K562 (cell line): Measurements from ENCODE around the gene SLC5A11. TPM values are rescaled to one million over a fixed set of nuclear protein-coding genes. Genes with fewer than 3 reads are reported as not detected.
A peak's percentile ranks its signal among the peaks of the same experiment; 100 is the strongest.

Source experiments
- ATAC-seq: fragments of 200-7000 bp; cut with Tn5 transposase; 3 replicates; pipeline ENCODE4 v1.9.1; 2020; ENCODE audit warnings: moderate library complexity
- BruUV-seq: library from RNA; stranded (reverse); fragments of 400-500 nt; replicated peaks from 2 replicates; lab custom pipeline; 2021; lab: Mats Ljungman, UMichigan
- CTCF ChIA-PET: fragments of 300-600 bp; formaldehyde crosslinking; extraction: SDS; loops from one replicate; lab custom pipeline; 2021; ENCODE audit warnings: low intra/inter-chr PET ratio; lab: Yijun Ruan, JAX
- POLR2A ChIA-PET: fragments of 300-600, 350-650 bp; sonication (Branson Sonifier 250); formaldehyde crosslinking; extraction: SDS; loops from one replicate; lab custom pipeline; 2021; ENCODE audit warnings: antibody characterized with exemption, inconsistent platforms; lab: Yijun Ruan, JAX
- DNase-seq, 4 experiments: peaks; one replicate each; pipeline versions ENCODE4 v3.0.0 to v3.0.0-alpha.2; 2011 to 2018; ENCODE audit warnings: low spot score in 3 of 4, mixed read lengths in 3 of 4; ENCODE audit errors: extremely low read depth in 1 of 4
- FAIRE-seq: peaks from 2 replicates; lab custom pipeline; 2011; peaks lifted over from hg19 to GRCh38; lab: Jason Lieb, UNC
- H2AFZ ChIP-seq: 2 replicates; pipeline ENCODE4 v1.6.0; 2011; ENCODE audit warnings: low read depth, low read length, control low read depth, inconsistent platforms
- H3K27ac ChIP-seq: fragments of 200-600 bp; 3 replicates; pipeline ENCODE4 v1.8.0; 2011; ENCODE audit warnings: low read depth, mild to moderate bottlenecking, control low read depth, inconsistent platforms, low read length, moderate library complexity, mixed read lengths; ENCODE audit errors: extremely low read depth
- H3K27me3 ChIP-seq, 2 experiments: fragments of 300-600 bp in 1 of 2; 2 replicates in 1 of 2; 3 replicates in 1 of 2; pipeline versions ENCODE4 v1.6.0 to v1.8.0; 2011; ENCODE audit warnings: inconsistent platforms in 2 of 2, low read length in 2 of 2, mild to moderate bottlenecking in 1 of 2, mixed read lengths in 1 of 2, moderate library complexity in 1 of 2; ENCODE audit not compliant: control insufficient read depth in 2 of 2, insufficient read depth in 2 of 2
- H3K36me3 ChIP-seq: fragments of 300-600 bp; 3 replicates; pipeline ENCODE4 v1.8.0; 2011; ENCODE audit warnings: mild to moderate bottlenecking, low read length, inconsistent platforms; ENCODE audit not compliant: control insufficient read depth, insufficient read depth
- H3K4me1 ChIP-seq, 2 experiments: fragments of 200-600 bp in 1 of 2; replicated peaks in 1 of 2; 2 replicates in 1 of 2; 3 replicates in 1 of 2; pipeline versions ENCODE4 v1.5.1 to v1.8.0; 2011; ENCODE audit warnings: inconsistent platforms in 2 of 2, low read length in 2 of 2, mild to moderate bottlenecking in 1 of 2, mixed read lengths in 1 of 2, moderate library complexity in 1 of 2; ENCODE audit not compliant: control insufficient read depth in 2 of 2, insufficient read depth in 2 of 2
- H3K4me2 ChIP-seq: 2 replicates; pipeline ENCODE4 v1.6.1; 2011; ENCODE audit warnings: low read length, control low read depth, inconsistent platforms, mixed read lengths; ENCODE audit not compliant: insufficient read depth
- H3K4me3 ChIP-seq: fragments of 200-600 bp; sonication (generic), shearing (Covaris generic); 2 replicates; pipeline ENCODE4 v1.5.1; 2016; ENCODE audit warnings: control low read depth, inconsistent platforms
- H3K79me2 ChIP-seq: fragments of 200-600 bp; 3 replicates; pipeline ENCODE4 v1.8.0; 2011; ENCODE audit warnings: low read length, inconsistent platforms; ENCODE audit not compliant: control insufficient read depth, insufficient read depth
- H3K9ac ChIP-seq, 2 experiments: 2 replicates each; pipeline versions ENCODE4 v1.6.0 to v1.6.1; 2011; ENCODE audit warnings: low read depth in 2 of 2, low read length in 2 of 2, control low read depth in 1 of 2, inconsistent platforms in 1 of 2, mild to moderate bottlenecking in 1 of 2, mixed read lengths in 1 of 2; ENCODE audit not compliant: insufficient read depth in 1 of 2
- H3K9me1 ChIP-seq: one replicate; pipeline ENCODE4 v1.6.0; 2011; ENCODE audit warnings: inconsistent platforms, mild to moderate bottlenecking, low read length, moderate library complexity; ENCODE audit not compliant: control insufficient read depth, insufficient read depth
- H3K9me3 ChIP-seq: replicated peaks from 2 replicates; pipeline ENCODE4 v1.5.1; 2011; ENCODE audit warnings: low read depth, low read length, inconsistent platforms; ENCODE audit not compliant: control insufficient read depth, insufficient read depth
- H4K20me1 ChIP-seq: replicated peaks from 2 replicates; pipeline ENCODE4 v1.6.1; 2011; ENCODE audit warnings: low read length, inconsistent platforms, mixed read lengths; ENCODE audit not compliant: control insufficient read depth, insufficient read depth
- MTA1 ChIP-seq: fragments of 450-650 bp; IDR thresholded peaks from 2 replicates; pipeline ENCODE4 v1.6.1; 2017; ENCODE audit warnings: borderline replicate concordance
- RBM39 ChIP-seq: fragments of 200-400 bp; formaldehyde crosslinking; optimal IDR thresholded peaks from 2 replicates; pipeline ENCODE3; 2018; ENCODE audit warnings: low read depth, low read length
- TEAD4 ChIP-seq, 2 experiments: sonication (generic) in 1 of 2; formaldehyde crosslinking in 1 of 2; IDR thresholded peaks; 2 replicates each; pipeline versions ENCODE4 v1.6.1 to v1.8.0; 2012 to 2022; ENCODE audit warnings: borderline replicate concordance in 1 of 2, inconsistent platforms in 1 of 2, low read length in 1 of 2, mild to moderate bottlenecking in 1 of 2, missing genetic modification reagents in 1 of 2
- ZNF584 ChIP-seq: fragments of 200-800 bp; sonication (Bioruptor generic); IDR thresholded peaks from 2 replicates; pipeline ENCODE4 v1.6.1; 2016; ENCODE audit warnings: low read depth, mild to moderate bottlenecking, missing genetic modification characterization, missing compliant biosample characterization
- WGBS: fragments of 100-300 bp; shearing (Covaris generic); methylation state at CpG from one replicate; pipeline ENCODE4 v1.1.6; 2016; ENCODE audit warnings: low coverage, mixed read lengths; ENCODE audit not compliant: insufficient coverage; ENCODE audit errors: missing lambda C conversion rate; 5-methylcytosine and 5-hydroxymethylcytosine counted together
- in situ Hi-C: fragments of 300-500 bp; cut with MboI; formaldehyde crosslinking; loops from 4 replicates; pipeline ENCODE4 v1.15.0; 2018; ENCODE audit warnings: inconsistent platforms, mixed read lengths
- intact Hi-C: fragments of 100-400 bp; cut with micrococcal nuclease; formaldehyde crosslinking; loops from 2 replicates; pipeline ENCODE4 v1.14.2; 2022
- polyA plus RNA-seq, 8 experiments: library from polyadenylated mRNA; depleted of rRNA in 4 of 8; stranded (reverse) in 5 of 8; unstranded in 3 of 8; fragments of >200 nt; fragmentation: Nextera tagmentation in 2 of 8; fragmentation: Illumina TruSeq in 1 of 8; extraction: Ambion mirVana in 2 of 8; extraction: Trizol in 1 of 8; gene quantifications; 2 replicates each; pipeline versions ENCODE4 v1.2.1 to v1.2.3, GENCODE V29; 2011 to 2014; ENCODE audit warnings: inconsistent platforms in 1 of 8, missing spikeins in 1 of 8
- total RNA-seq, 7 experiments: library from RNA; depleted of rRNA in 6 of 7; stranded (reverse); fragments of >200 nt in 6 of 7; fragmentation: Illumina TruSeq in 2 of 7; extraction: Trizol in 2 of 7; gene quantifications; 2 replicates each; pipeline versions ENCODE4 v1.2.1 to v1.2.3, GENCODE V29; 2011 to 2021; ENCODE audit warnings: low replicate concordance in 1 of 7
- TF ChIP-seq, protein P1 (sequence below): fragments of 200-400 bp; formaldehyde crosslinking; IDR thresholded peaks from 2 replicates; pipeline ENCODE4 v1.6.1; 2017; ENCODE audit warnings: mild to moderate bottlenecking, low read depth, low read length, moderate library complexity

SLC5A11 gene
- total and polyA plus RNA-seq, 9 of the 15 experiments (the other 6 are each of a cell fraction or from before 2014, with no cell fraction given) = 0.04 to 0.25 (median 0.11) TPM; not detected in 3

DNA sequence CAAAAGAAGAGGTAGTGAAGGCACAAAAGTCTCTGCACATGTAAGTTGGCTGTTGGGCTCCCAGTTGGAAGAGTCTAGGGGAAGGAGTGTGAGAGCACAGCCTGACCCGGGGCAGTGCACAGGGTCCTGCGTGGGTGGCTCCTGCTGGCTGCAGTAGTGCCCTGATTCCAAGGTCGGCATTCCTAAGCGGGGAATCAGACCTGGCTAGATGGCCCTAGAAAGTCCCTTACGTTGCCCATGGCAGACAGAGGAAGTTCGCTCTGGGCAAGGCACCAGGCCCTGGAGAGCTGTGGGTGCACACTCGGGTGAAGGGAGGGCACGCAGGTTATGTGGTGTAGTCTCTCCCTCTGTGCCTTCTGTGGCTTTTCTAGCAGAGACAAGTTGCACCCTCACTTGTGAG, 22.8 kb upstream of the SLC5A11 start:
- no peaks in the 10 kb centered on the region for H3K79me2 ChIP-seq
- CTCF ChIA-PET = no interaction called here
- no peaks in the 10 kb centered on the region for H4K20me1 ChIP-seq
- no peak overlapping the region for H3K4me3 ChIP-seq
- no peak for TF ChIP-seq RBM39
- TF ChIP-seq, protein P1, sequence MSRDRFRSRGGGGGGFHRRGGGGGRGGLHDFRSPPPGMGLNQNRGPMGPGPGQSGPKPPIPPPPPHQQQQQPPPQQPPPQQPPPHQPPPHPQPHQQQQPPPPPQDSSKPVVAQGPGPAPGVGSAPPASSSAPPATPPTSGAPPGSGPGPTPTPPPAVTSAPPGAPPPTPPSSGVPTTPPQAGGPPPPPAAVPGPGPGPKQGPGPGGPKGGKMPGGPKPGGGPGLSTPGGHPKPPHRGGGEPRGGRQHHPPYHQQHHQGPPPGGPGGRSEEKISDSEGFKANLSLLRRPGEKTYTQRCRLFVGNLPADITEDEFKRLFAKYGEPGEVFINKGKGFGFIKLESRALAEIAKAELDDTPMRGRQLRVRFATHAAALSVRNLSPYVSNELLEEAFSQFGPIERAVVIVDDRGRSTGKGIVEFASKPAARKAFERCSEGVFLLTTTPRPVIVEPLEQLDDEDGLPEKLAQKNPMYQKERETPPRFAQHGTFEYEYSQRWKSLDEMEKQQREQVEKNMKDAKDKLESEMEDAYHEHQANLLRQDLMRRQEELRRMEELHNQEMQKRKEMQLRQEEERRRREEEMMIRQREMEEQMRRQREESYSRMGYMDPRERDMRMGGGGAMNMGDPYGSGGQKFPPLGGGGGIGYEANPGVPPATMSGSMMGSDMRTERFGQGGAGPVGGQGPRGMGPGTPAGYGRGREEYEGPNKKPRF = no peak
- no peak overlapping the region for H3K27ac ChIP-seq
- peaks cover 78% of the 10 kb centered on the region for H3K36me3 ChIP-seq
- FAIRE-seq (no peak), ATAC-seq (no peak), DNase-seq (no peak)
- intact Hi-C loops = no loop called here
- H2AFZ ChIP-seq = no peak overlapping the region
- H3K27me3 ChIP-seq = no peaks in the 10 kb centered on the region
- 92% methylated on average over 8 of the region's 8 CpGs for WGBS
- POLR2A ChIA-PET = no interaction called here
- H3K9ac ChIP-seq = no peak overlapping the region
- no peaks in the 10 kb centered on the region for H3K9me3 ChIP-seq
- no peak overlapping the region for H3K4me2 ChIP-seq
- no peaks in the 10 kb centered on the region for H3K4me1 ChIP-seq
- no peaks in the 10 kb centered on the region for H3K9me1 ChIP-seq
- in situ Hi-C loops = no loop called here
- no TSS peak for BruUV-seq

DNA sequence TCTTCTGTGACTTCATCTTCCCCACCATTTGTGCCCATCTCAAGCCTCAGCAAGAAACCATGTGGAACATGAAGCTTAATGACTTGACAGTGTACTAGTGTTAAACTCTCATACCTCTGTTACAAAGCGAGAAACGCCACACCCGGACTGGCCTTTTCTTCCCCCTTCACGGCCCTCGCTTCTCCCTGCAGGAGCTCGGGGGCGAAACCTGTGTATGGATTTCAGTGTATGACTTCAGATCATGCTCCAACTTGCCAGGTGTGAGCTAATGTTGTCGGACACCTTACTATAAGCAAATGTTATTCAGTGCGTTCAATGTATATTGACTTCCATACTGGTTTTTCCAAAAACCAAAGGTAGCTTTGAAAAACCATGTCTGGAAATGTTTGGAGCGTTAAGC, 20.1 kb upstream of the SLC5A11 start:
- in situ Hi-C loops = no loop called here
- no peaks in the 10 kb centered on the region for H3K9me3 ChIP-seq
- CTCF ChIA-PET = no interaction called here
- no peak overlapping the region for H2AFZ ChIP-seq
- H3K9ac ChIP-seq = no peak overlapping the region
- TSS peak; percentile 14 for BruUV-seq
- POLR2A ChIA-PET = interaction anchor here (0.6 kb wide), 3 partner anchors 117 to 1217 kb away, joined by 3 read pairs; no protein-coding TSS in a partner anchor
- no peak for DNase-seq
- H3K4me2 ChIP-seq = no peak overlapping the region
- peaks cover 51% of the 10 kb centered on the region for H3K36me3 ChIP-seq
- peaks cover 3 to 8% of the 10 kb centered on the region in 2 experiments; a peak in 3 of 5 replicates for H3K4me1 ChIP-seq
- no peak overlapping the region for H3K27ac ChIP-seq
- intact Hi-C loops = no loop called here
- 93% methylated on average over 10 of the region's 10 CpGs for WGBS
- H3K79me2 ChIP-seq = no peaks in the 10 kb centered on the region
- no peak for ATAC-seq
- no peak overlapping the region for H3K4me3 ChIP-seq
- H3K9me1 ChIP-seq = no peaks in the 10 kb centered on the region
- H3K27me3 ChIP-seq = no peaks in the 10 kb centered on the region
- H4K20me1 ChIP-seq = no peaks in the 10 kb centered on the region
- FAIRE-seq = peak; percentile 46
- TF ChIP-seq MTA1 (no peak), TEAD4 (IDR thresholded peaks at IDR 0.05; ENCODE audit: low read length) (no peak), TEAD4 (CRISPR knock-in tag; IDR thresholded peaks at IDR 0.05; ENCODE audit: borderline replicate concordance) (no peak), ZNF584 (CRISPR knock-in tag) (no peak)
